ENCODE data around the gene NEIL1.

The NEIL1 gene

DNA sequence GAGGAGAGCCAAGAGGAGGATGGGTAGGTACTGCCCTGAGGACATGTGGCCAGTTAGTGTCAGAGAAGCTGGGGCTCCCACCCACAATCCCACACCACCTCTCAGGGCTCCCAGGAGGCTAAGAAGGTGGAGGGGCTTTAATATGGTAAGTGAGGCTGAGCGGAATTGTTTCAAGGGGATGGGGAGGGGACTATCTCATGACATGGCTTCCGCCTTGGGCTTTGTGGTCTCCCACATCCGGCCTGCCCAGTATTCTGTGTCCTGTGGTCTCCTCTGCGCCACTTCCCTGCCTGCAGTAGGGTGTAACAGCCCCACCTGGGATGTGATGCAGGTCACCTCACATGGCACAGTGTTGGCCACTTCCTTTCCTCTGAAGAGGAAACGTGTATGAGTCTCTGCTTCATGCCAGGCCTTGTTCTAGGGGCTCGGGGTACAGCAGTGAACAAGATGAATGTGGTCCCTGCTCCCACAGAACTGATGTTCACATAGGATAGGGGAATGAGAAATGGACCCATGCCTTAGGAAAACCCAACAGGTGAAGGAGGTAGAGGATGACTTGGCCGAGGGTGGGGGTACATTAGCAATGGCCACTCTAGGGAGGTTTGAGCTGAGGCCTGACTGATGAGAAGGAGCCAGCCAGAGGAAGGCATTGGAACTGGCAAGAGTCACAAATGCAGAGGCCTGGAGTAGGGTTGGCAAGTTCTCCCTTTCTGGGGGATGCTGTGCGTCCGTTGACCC is 3.2 kb downstream of the NEIL1 start:
- TF ChIP-seq, protein P1, sequence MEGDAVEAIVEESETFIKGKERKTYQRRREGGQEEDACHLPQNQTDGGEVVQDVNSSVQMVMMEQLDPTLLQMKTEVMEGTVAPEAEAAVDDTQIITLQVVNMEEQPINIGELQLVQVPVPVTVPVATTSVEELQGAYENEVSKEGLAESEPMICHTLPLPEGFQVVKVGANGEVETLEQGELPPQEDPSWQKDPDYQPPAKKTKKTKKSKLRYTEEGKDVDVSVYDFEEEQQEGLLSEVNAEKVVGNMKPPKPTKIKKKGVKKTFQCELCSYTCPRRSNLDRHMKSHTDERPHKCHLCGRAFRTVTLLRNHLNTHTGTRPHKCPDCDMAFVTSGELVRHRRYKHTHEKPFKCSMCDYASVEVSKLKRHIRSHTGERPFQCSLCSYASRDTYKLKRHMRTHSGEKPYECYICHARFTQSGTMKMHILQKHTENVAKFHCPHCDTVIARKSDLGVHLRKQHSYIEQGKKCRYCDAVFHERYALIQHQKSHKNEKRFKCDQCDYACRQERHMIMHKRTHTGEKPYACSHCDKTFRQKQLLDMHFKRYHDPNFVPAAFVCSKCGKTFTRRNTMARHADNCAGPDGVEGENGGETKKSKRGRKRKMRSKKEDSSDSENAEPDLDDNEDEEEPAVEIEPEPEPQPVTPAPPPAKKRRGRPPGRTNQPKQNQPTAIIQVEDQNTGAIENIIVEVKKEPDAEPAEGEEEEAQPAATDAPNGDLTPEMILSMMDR (IDR thresholded peaks at IDR 0.05; ENCODE audit: low read depth, low read length) = no peak
- no peak overlapping the region for H3K4me3 ChIP-seq (ENCODE audit: low read depth, low read length)

DNA sequence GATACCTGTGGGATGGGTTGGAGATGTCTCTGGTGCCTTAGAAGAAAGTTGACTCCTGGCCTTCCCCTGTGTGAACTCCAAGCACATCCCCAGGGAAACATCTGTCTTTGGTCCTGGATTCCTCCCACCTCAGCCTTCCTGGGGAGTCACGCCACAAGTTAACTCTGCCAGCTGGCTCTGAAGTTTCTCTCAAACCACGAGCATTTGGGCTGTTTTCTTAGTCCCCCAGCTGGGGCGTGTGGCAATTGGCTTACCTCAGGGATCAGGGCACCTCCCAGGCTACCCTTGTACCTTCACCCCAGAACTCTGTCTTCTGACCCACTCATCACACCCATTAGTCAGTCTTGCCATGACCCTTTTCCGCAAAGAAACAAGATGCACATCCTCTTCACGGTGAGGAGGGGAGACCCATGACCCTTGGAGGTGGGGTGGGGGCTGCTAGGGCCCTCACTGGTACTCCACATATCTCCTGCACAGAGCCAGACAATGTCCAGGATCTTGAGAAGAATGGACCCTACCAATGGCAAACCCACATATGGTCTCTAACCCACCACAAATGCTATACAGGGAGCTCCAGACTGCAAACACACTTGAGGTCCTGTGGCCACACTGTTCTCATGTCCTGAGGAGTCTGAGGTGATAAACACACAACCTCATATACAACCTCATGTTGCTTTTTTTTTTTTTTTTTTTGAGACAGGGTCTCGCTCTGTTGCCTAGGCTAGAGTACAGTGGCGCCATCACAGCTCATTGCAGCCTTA is 3.9 kb downstream of the NEIL1 start:
- TF ChIP-seq, protein P1 (IDR thresholded peaks at IDR 0.05; ENCODE audit: low read depth, low read length) = no peak
- H3K4me3 ChIP-seq (ENCODE audit: low read depth, low read length) = no peak overlapping the region

DNA sequence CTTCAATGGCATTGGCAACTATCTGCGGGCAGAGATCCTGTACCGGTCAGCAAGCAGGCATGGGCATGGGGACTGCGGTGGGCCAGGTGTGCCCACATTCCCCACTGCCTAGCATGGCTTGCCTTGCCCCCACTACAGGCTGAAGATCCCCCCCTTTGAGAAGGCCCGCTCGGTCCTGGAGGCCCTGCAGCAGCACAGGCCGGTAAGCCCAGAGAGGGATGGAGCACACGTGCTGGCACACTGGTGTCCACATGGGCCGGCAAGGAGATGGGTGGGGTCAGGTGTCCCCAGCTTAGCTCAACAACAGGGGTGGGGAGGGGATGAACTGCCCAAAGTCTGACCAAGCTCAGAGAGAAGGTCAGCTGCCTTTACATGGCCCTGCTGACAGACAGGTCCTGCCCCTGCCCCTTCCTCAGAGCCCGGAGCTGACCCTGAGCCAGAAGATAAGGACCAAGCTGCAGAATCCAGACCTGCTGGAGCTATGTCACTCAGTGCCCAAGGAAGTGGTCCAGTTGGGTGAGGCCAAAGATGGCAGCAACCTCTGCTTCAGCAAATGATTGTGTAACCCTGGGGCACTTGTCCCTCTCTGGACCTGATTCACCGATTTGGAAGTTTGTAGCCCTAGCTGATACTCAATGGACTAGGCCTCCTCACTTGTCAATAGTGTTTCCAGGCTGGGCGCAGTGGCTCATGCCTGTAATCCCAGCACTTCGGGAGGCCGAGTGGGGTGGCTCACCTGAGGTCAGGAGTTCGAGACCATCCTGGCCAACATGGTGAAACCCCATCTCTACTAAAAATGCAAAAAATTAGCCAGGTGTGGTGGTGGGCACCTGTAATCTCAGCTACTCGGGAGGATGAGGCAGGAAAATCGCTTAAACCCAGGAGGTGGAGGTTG is 5.6 kb downstream of the NEIL1 start:
- TF ChIP-seq, protein P1 (IDR thresholded peaks at IDR 0.05; ENCODE audit: low read depth, low read length) = no peak
- no peak overlapping the region for H3K4me3 ChIP-seq (ENCODE audit: low read depth, low read length)

DNA sequence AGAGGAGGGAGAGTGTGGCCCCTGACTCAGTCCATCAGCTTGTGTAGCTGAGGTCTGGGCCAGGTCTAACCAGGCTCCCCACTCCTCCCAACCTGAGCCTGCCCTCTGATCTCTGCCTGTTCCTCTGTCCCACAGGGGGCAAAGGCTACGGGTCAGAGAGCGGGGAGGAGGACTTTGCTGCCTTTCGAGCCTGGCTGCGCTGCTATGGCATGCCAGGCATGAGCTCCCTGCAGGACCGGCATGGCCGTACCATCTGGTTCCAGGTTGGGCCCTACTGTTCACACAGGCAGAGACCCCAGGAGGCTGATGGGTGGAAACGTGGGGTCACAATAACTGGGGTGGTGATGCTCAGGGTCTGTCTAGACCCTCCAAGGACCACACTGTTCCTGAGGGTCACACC is 6.8 kb downstream of the NEIL1 start:
- TF ChIP-seq, protein P1 (IDR thresholded peaks at IDR 0.05; ENCODE audit: low read depth, low read length) = no peak
- no peak overlapping the region for H3K4me3 ChIP-seq (ENCODE audit: low read depth, low read length)

DNA sequence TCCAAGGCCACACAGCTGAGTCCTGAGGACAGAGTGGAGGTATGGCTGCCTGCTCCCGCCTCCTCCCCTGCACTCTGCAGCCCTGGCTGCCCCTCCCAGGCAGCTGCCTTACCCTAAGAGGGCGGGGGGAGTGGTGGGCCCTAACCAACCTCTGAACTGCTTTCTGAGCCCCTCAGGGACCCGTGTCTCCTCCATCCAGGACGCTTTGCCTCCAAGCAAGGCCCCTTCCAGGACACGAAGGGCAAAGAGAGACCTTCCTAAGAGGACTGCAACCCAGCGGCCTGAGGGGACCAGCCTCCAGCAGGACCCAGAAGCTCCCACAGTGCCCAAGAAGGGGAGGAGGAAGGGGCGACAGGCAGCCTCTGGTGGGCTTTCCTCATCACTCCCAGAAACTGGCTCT is 7.6 kb downstream of the NEIL1 start:
- TF ChIP-seq, protein P1 (IDR thresholded peaks at IDR 0.05; ENCODE audit: low read depth, low read length) = no peak
- H3K4me3 ChIP-seq (ENCODE audit: low read depth, low read length) = no peak overlapping the region

DNA sequence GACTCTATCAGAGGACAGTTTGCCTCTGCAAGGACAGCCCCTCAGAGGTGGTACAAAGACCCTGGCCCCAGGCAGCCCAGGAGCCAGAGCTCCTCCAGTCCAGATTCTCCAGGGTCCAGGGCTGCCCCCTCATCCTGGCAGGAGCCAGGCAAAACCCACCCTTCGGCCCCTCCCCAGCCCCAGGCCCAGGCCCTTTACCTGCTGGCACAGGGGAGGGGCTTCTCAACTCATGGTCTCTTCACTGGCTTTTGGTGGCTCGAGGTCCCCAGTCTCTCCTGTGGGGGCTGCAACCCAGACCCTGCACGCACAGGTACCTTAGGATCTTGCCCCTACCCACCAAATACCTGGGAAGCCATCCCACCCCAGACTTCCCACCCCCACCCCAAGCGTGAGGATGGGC is 8.5 kb downstream of the NEIL1 start:
- H3K4me3 ChIP-seq (ENCODE audit: low read depth, low read length) = no peak overlapping the region
- TF ChIP-seq, protein P1 (IDR thresholded peaks at IDR 0.05; ENCODE audit: low read depth, low read length) = no peak

Data from WI38 (cell line).